Endothelial cell of umbilical vein (primary cell): Measurements from ENCODE around the gene PCDHGA1.

Experiments
- CTCF ChIP-seq, 2 donors: IDR thresholded peaks; 1 replicate in 1 of 2; 2 replicates in 1 of 2; pipeline ENCODE4 v1.5.1; 2011; ENCODE audit warnings: low read length in 2 of 2, mild to moderate bottlenecking in 2 of 2, moderate library complexity in 2 of 2, control low read depth in 1 of 2, inconsistent platforms in 1 of 2, low read depth in 1 of 2; ENCODE audit not compliant: insufficient read depth in 1 of 2; ENCODE audit errors: extremely low read depth in 1 of 2
- EZH2 ChIP-seq: IDR thresholded peaks from 2 replicates; pipeline ENCODE4 v1.6.1; 2012; ENCODE audit warnings: borderline replicate concordance, low read depth, mild to moderate bottlenecking, moderate library complexity, low read length, inconsistent platforms; ENCODE audit not compliant: severe bottlenecking
- JUN ChIP-seq: IDR thresholded peaks from 2 replicates; pipeline ENCODE4 v1.6.1; 2011; ENCODE audit warnings: borderline replicate concordance, low read depth; ENCODE audit not compliant: insufficient read length, insufficient read depth
- POLR2A ChIP-seq: IDR thresholded peaks from 2 replicates; pipeline ENCODE4 v1.6.1; 2012; ENCODE audit warnings: low read depth, mild to moderate bottlenecking, control low read depth, low read length

GRCh38 chr5:141512911-141513626, 182.8 kb downstream of the PCDHGA1 start:
- TF ChIP-seq CTCF (IDR thresholded peaks at IDR 0.05; ENCODE audit: extremely low read depth in 1 of 2, insufficient read depth in 1 of 2, low read depth in 1 of 2, low read length in 2 of 2) (no peak), POLR2A (no peak), EZH2 (no peak), JUN (no peak)
